Heart right ventricle (tissue), 16 donors: ENCODE measurements around the gene PER1. TPM values are rescaled to one million over a fixed set of nuclear protein-coding genes. Genes with fewer than 3 reads are reported as not detected.
A peak's percentile ranks its signal among the peaks of the same experiment; 100 is the strongest.

Source experiments
- ATAC-seq, 8 donors: fragments of 200-7000 bp; cut with Tn5 transposase; one replicate each; pipeline ENCODE4 v1.9.1; 2020; ENCODE audit warnings: mild to moderate bottlenecking in 8 of 8, moderate library complexity in 8 of 8, moderate number of reproducible peaks in 1 of 8
- DNase-seq, 2 donors: peaks; one replicate each; pipeline ENCODE4 v3.0.0-alpha.2; 2020
- H3K27ac ChIP-seq, 10 donors: fragments of 200-600 bp; sonication (generic) in 2 of 10; one replicate each; pipeline versions ENCODE4 v1.5.0 to v1.8.0; 2020 to 2022; ENCODE audit warnings: mild to moderate bottlenecking in 3 of 10
- H3K27me3 ChIP-seq, 7 donors: fragments of 200-600 bp; one replicate each; pipeline ENCODE4 v1.8.0; 2021 to 2022; ENCODE audit warnings: mild to moderate bottlenecking in 2 of 7
- H3K36me3 ChIP-seq, 9 donors: fragments of 200-600 bp; sonication (generic) in 1 of 9; one replicate each; pipeline versions ENCODE4 v1.5.0 to v1.8.0; 2020 to 2022; ENCODE audit warnings: mild to moderate bottlenecking in 2 of 9
- H3K4me1 ChIP-seq, 9 donors: fragments of 200-600 bp; sonication (generic) in 1 of 9; one replicate each; pipeline versions ENCODE4 v1.5.0 to v1.8.0; 2020 to 2022; ENCODE audit warnings: mild to moderate bottlenecking in 4 of 9
- H3K4me3 ChIP-seq, 10 donors: fragments of 200-600 bp; sonication (generic) in 2 of 10; one replicate each; pipeline versions ENCODE4 v1.5.0 to v1.8.0; 2020 to 2022; ENCODE audit warnings: mild to moderate bottlenecking in 7 of 10, moderate library complexity in 2 of 10
- H3K9me3 ChIP-seq, 11 donors: fragments of 200-600 bp in 10 of 11; sonication (generic) in 2 of 11; one replicate each; pipeline versions ENCODE4 v1.5.0 to v1.8.0; 2013 to 2022; ENCODE audit warnings: mild to moderate bottlenecking in 2 of 11, control low read depth in 1 of 11, moderate library complexity in 1 of 11
- CTCF ChIP-seq, 9 donors: fragments of 200-600 bp; sonication (generic) in 2 of 9; IDR thresholded peaks; one replicate each; pipeline versions ENCODE4 v1.5.0 to v1.8.0; 2021 to 2022; ENCODE audit warnings: antibody characterized with exemption in 9 of 9, mild to moderate bottlenecking in 5 of 9, moderate library complexity in 1 of 9
- WGBS, 2 donors: extraction: QIAGEN DNeasy Blood & Tissue Kit; methylation state at CpG; one replicate each; pipeline ENCODE4 v1.1.7; 2013; ENCODE audit warnings: inconsistent platforms in 1 of 2; 5-methylcytosine and 5-hydroxymethylcytosine counted together
- intact Hi-C, 10 donors: fragments of 100-400 bp; cut with DNase I; formaldehyde crosslinking; loops; one replicate each; pipeline versions ENCODE4 v1.11.1 to v1.14.2; 2022
- polyA plus RNA-seq, 2 donors: library from polyadenylated mRNA; stranded (reverse); fragments of 200-250 nt; gene quantifications; one replicate each; pipeline ENCODE4 v1.2.3, GENCODE V29; 2013
- total RNA-seq, 10 donors: library from RNA; stranded (reverse); fragmentation: NEBNext Ultra II Directional in 3 of 10; extraction: Animal tissue kit (Norgen Biotek cat#: 25700) in 3 of 10; gene quantifications; one replicate each; pipeline versions ENCODE4 v1.2.1 to v1.2.4, GENCODE V29; 2021 to 2023
- donor health status: Arrhythmogenic right ventricular cardiomyopathy.
- donor health status: ischemic (EF 13 %, LVEDD 7.1; RV severe dilation, severe dysfunction).
- donor health status: healthy with polysubstance abuse.
- donor health status: DM: no; HTN: yes; CAD: no.
- donor health status: DM: no; HTN: no; CAD: no.
- donor health status: ischemic (EF 25% LVEDD 6.9; RV normal size, moderate dysfunction).
- donor health status: ischemic (EF 25% LVEDD 5.7; RV mildly dilated, moderate dysfunction).
- donor health status: healthy.
- donor health status: DM: yes; HTN: yes; CAD: no.
- donor health status: Ischemic cardiomyopathy.
- donor health status: ischemic (EF 35%, LVEDD 5.7; RV mildly dilated, moderate dysfunction).
- donor health status: nonischemic (EF 11% LVEDD 7.7; RV severe dilation, severe dysfunction).
- donor health status: DM: yes; HTN: yes; CAD: no.
- donor health status: PGD.
- donor health status: ischemic (EF 29% LVEDD 5.4; RV normal size, mild dysfunction).
- donor health status: nonischemic (EF 23%, LVEDD 6.1; RV moderate dilation, normal function).

The PER1 gene
- total and polyA plus RNA-seq, 12 donors: 37.4 to 154 (median 115) TPM

GRCh38 chr17:8125947-8126490, 26.2 kb downstream of the PER1 start:
- ATAC-seq (peak in 2 of 8 donors; percentile 2 to 8), DNase-seq (peak in 1 of 2 donors; percentile 28)
- no peak for TF ChIP-seq CTCF (IDR thresholded peaks at IDR 0.05)
- Histone ChIP-seq H3K4me3 (peak overlapping the region; percentile 40 to 91 (median 70)), H3K9me3 (no peaks in the 10 kb centered on the region), H3K27me3 (peaks cover 0 to 91% (median 17%) of the 10 kb centered on the region in 7 donors), H3K27ac (peak overlapping the region in 9 of 10 donors; percentile 51 to 82 (median 64)), H3K36me3 (no peaks in the 10 kb centered on the region), H3K4me1 (peaks cover 20 to 63% (median 60%) of the 10 kb centered on the region in 9 donors)
- 0 to 1% methylated on average over 35 of the region's 35 CpGs for WGBS, 2 donors
- intact Hi-C loops: loop anchor here in 7 of 10 donors (1.0 to 10.0 kb wide), 6 partner anchors 36 to 99 kb away; partner anchors contain the start of gene VAMP2 (in 1 of the 7)

GRCh38 chr17:8125154-8125946, 26.9 kb downstream of the PER1 start:
- peaks cover 0 to 94% (median 17%) of the 10 kb centered on the region in 7 donors for H3K27me3 ChIP-seq
- no peaks in the 10 kb centered on the region for H3K36me3 ChIP-seq
- WGBS, 2 donors: 2% methylated on average over 40 of the region's 40 CpGs
- ATAC-seq (peak; percentile 30 to 71 (median 60)), DNase-seq (peak; percentile 76 to 86)
- H3K4me1 ChIP-seq: peaks cover 27 to 70% (median 67%) of the 10 kb centered on the region in 9 donors
- H3K4me3 ChIP-seq: peak overlapping the region; percentile 40 to 91 (median 70)
- H3K9me3 ChIP-seq: no peaks in the 10 kb centered on the region
- peak overlapping the region in 8 of 10 donors; percentile 51 to 82 (median 67) for H3K27ac ChIP-seq
- TF ChIP-seq CTCF (IDR thresholded peaks at IDR 0.05): no peak
- intact Hi-C loops: loop anchor here in 7 of 10 donors (1.0 to 10.0 kb wide), 6 partner anchors 37 to 99 kb away; partner anchors contain the start of gene VAMP2 (in 1 of the 7)

GRCh38 chr17:8124350-8125153, 27.7 kb downstream of the PER1 start:
- intact Hi-C loops: loop anchor here in 9 of 10 donors (1.0 to 10.0 kb wide), 7 partner anchors 33 to 100 kb away; partner anchors contain the start of gene VAMP2 (in 3 of the 9)
- Histone ChIP-seq H3K9me3 (no peaks in the 10 kb centered on the region), H3K36me3 (no peaks in the 10 kb centered on the region), H3K4me1 (peaks cover 27 to 78% (median 72%) of the 10 kb centered on the region in 9 donors), H3K27ac (peak overlapping the region in 1 of 10 donors; percentile 4), H3K4me3 (peak overlapping the region; percentile 0 to 91 (median 67)), H3K27me3 (peaks cover 0 to 86% (median 17%) of the 10 kb centered on the region in 7 donors)
- no peak for DNase-seq
- no peak for ATAC-seq
- no peak for TF ChIP-seq CTCF (IDR thresholded peaks at IDR 0.05)
- WGBS, 2 donors: 5 to 6% methylated on average over 24 of the region's 24 CpGs
